A549 (cell line): ENCODE results near the gene ADGRG6. TPM values are rescaled to one million over a fixed set of nuclear protein-coding genes. Genes with fewer than 3 reads are reported as not detected.

Experiments
- ATAC-seq, 2 experiments: fragments of 200-7000 bp in 1 of 2; fragments of >200 bp in 1 of 2; cut with Nextera tagmentation in 1 of 2; cut with Tn5 transposase in 1 of 2; 3 replicates each; pipeline versions ENCODE4 v1.8.0 to v1.9.1; 2018 to 2020; ENCODE audit warnings: mild to moderate bottlenecking in 1 of 2, moderate library complexity in 1 of 2
- CTCF ChIA-PET: fragments of 300-600 bp; sonication (Branson Sonifier 250); formaldehyde crosslinking; extraction: SDS; loops from one replicate; lab custom pipeline; 2021; ENCODE audit warnings: antibody characterized with exemption, inconsistent platforms; lab: Yijun Ruan, JAX
- POLR2A ChIA-PET: fragments of 350-600 bp; formaldehyde crosslinking; extraction: SDS; loops from one replicate; lab custom pipeline; 2021; ENCODE audit warnings: antibody characterized with exemption, inconsistent platforms; lab: Yijun Ruan, JAX
- DNase-seq, 2 experiments: peaks; one replicate each; pipeline versions ENCODE4 v3.0.0 to v3.0.0-alpha.2; 2011 to 2016; ENCODE audit warnings: low read depth in 1 of 2, low spot score in 1 of 2
- FAIRE-seq: peaks from 2 replicates; lab custom pipeline; 2011; peaks lifted over from hg19 to GRCh38; lab: Jason Lieb, UNC
- H3K27ac ChIP-seq, 2 experiments: fragments of >200 bp; sonication (Bioruptor Twin); formaldehyde crosslinking; 3 replicates each; pipeline ENCODE4 v1.5.1; 2016 to 2017
- H3K4me1 ChIP-seq: fragments of >200 bp; sonication (Bioruptor Twin); formaldehyde crosslinking; 3 replicates; pipeline ENCODE4 v1.6.1; 2016
- H3K4me2 ChIP-seq: fragments of >200 bp; sonication (Bioruptor Twin); formaldehyde crosslinking; 3 replicates; pipeline ENCODE4 v1.6.1; 2016
- H3K4me3 ChIP-seq: fragments of >200 bp; sonication (Bioruptor Twin); formaldehyde crosslinking; 3 replicates; pipeline ENCODE4 v1.5.1; 2016
- H3K9me3 ChIP-seq: fragments of >200 bp; sonication (Bioruptor Twin); formaldehyde crosslinking; 3 replicates; pipeline ENCODE4 v1.6.1; 2016
- EHMT2 ChIP-seq: fragments of 200-600 bp; sonication (generic); IDR thresholded peaks from 2 replicates; pipeline ENCODE4 v1.6.1; 2016; ENCODE audit warnings: antibody characterized with exemption, low read depth, mild to moderate bottlenecking, moderate library complexity
- FOSB ChIP-seq: fragments of 250-450 bp; sonication (Bioruptor Pico); IDR thresholded peaks from 2 replicates; pipeline ENCODE4 v1.5.0; 2020; ENCODE audit warnings: mild to moderate bottlenecking, moderate library complexity
- HDAC2 ChIP-seq: fragments of 200-600 bp; sonication (generic); IDR thresholded peaks from 2 replicates; pipeline ENCODE4 v1.6.1; 2016
- HEYL ChIP-seq: fragments of 250-450 bp; sonication (Bioruptor Pico); IDR thresholded peaks from 2 replicates; pipeline ENCODE4 v1.8.0; 2021; ENCODE audit warnings: mild to moderate bottlenecking, moderate library complexity
- HOXA7 ChIP-seq: fragments of 250-450 bp; sonication (Bioruptor Pico); IDR thresholded peaks from 2 replicates; pipeline ENCODE4 v1.5.0; 2020; ENCODE audit warnings: mild to moderate bottlenecking, moderate library complexity
- HOXB13 ChIP-seq: fragments of 250-450 bp; sonication (Bioruptor Pico); IDR thresholded peaks from 2 replicates; pipeline ENCODE4 v1.5.0; 2020; ENCODE audit warnings: low read depth, mild to moderate bottlenecking, moderate library complexity
- HOXB5 ChIP-seq: fragments of 250-450 bp; sonication (Bioruptor Pico); IDR thresholded peaks from 2 replicates; pipeline ENCODE4 v1.5.0; 2020; ENCODE audit warnings: mild to moderate bottlenecking, moderate library complexity
- JUN ChIP-seq, 2 experiments: fragments of >200 bp; sonication (Bioruptor Twin); formaldehyde crosslinking; IDR thresholded peaks; 2 replicates in 1 of 2; 3 replicates in 1 of 2; pipeline ENCODE4 v1.6.1; 2016 to 2017
- KDM5A ChIP-seq: fragments of 200-600 bp; sonication (generic); IDR thresholded peaks from 2 replicates; pipeline ENCODE4 v1.6.1; 2016; ENCODE audit warnings: antibody characterized with exemption, mild to moderate bottlenecking
- NPAS2 ChIP-seq: fragments of 250-450 bp; sonication (Bioruptor Pico); IDR thresholded peaks from 2 replicates; pipeline ENCODE4 v1.8.0; 2022; ENCODE audit warnings: mild to moderate bottlenecking, moderate library complexity, borderline replicate concordance
- PHF8 ChIP-seq: fragments of 200-600 bp; sonication (generic); IDR thresholded peaks from 2 replicates; pipeline ENCODE4 v1.6.1; 2016; ENCODE audit warnings: low read depth, mild to moderate bottlenecking, antibody characterized with exemption, moderate library complexity, borderline replicate concordance
- RCOR1 ChIP-seq: fragments of 150-350 bp; IDR thresholded peaks from 2 replicates; pipeline ENCODE4 v1.6.1; 2014; ENCODE audit warnings: antibody characterized with exemption, low read length, low read depth
- RFX5 ChIP-seq: fragments of 450-650 bp; IDR thresholded peaks from 2 replicates; pipeline ENCODE4 v1.7.1; 2014; ENCODE audit warnings: antibody characterized with exemption, mild to moderate bottlenecking, moderate library complexity
- RNF2 ChIP-seq: fragments of 200-600 bp; sonication (generic); IDR thresholded peaks from 2 replicates; pipeline ENCODE4 v1.6.1; 2016; ENCODE audit warnings: low read depth, mild to moderate bottlenecking, antibody characterized with exemption, moderate library complexity, borderline replicate concordance
- SREBF2 ChIP-seq: fragments of 450-650 bp; IDR thresholded peaks from 2 replicates; pipeline ENCODE4 v1.6.1; 2014; ENCODE audit warnings: mild to moderate bottlenecking, moderate library complexity
- TP53 ChIP-seq: fragments of 250-450 bp; sonication (Bioruptor Pico); IDR thresholded peaks from 2 replicates; pipeline ENCODE4 v1.5.0; 2021; ENCODE audit warnings: mild to moderate bottlenecking, moderate library complexity
- ZNF302 ChIP-seq: fragments of 250-450 bp; sonication (Bioruptor Pico); IDR thresholded peaks from 2 replicates; pipeline ENCODE4 v1.9.0; 2021; ENCODE audit warnings: inconsistent platforms, mild to moderate bottlenecking, moderate library complexity
- WGBS: methylation state at CpG from one replicate; pipeline ENCODE4 v1.1.6; 2017; ENCODE audit errors: missing lambda C conversion rate; 5-methylcytosine and 5-hydroxymethylcytosine counted together
- polyA plus RNA-seq, 4 experiments: library from polyadenylated mRNA; depleted of rRNA in 3 of 4; stranded (reverse); fragments of >200 nt; fragmentation: RNase III in 1 of 4; extraction: RNeasy Plus Mini Kit Qiagen cat#74134 plus additional on column Dnase treatment in 1 of 4; gene quantifications; 2 replicates in 3 of 4; 3 replicates in 1 of 4; pipeline ENCODE4 v1.2.3, GENCODE V29; 2011 to 2017
- TF ChIP-seq, protein P1 (sequence below): IDR thresholded peaks from 2 replicates; pipeline ENCODE4 v1.6.1; 2012; ENCODE audit warnings: low read depth, borderline replicate concordance
- TF ChIP-seq, protein P2 (sequence below): fragments of 200-600 bp; sonication (generic); IDR thresholded peaks from 2 replicates; pipeline ENCODE4 v1.6.1; 2016; ENCODE audit warnings: antibody characterized with exemption, mild to moderate bottlenecking, moderate library complexity
- TF ChIP-seq, protein P3 (sequence below): fragments of 450-650 bp; IDR thresholded peaks from 2 replicates; pipeline ENCODE4 v1.6.1; 2014; ENCODE audit warnings: antibody characterized with exemption
- TF ChIP-seq, protein P4 (sequence below): fragments of >200 bp; sonication (Bioruptor Twin); formaldehyde crosslinking; IDR thresholded peaks from 3 replicates; pipeline ENCODE4 v1.6.1; 2016

ADGRG6 gene
- polyA plus RNA-seq, 2 of the 4 experiments (the other 2 are of a cell fraction): 55.4 to 181 TPM

DNA sequence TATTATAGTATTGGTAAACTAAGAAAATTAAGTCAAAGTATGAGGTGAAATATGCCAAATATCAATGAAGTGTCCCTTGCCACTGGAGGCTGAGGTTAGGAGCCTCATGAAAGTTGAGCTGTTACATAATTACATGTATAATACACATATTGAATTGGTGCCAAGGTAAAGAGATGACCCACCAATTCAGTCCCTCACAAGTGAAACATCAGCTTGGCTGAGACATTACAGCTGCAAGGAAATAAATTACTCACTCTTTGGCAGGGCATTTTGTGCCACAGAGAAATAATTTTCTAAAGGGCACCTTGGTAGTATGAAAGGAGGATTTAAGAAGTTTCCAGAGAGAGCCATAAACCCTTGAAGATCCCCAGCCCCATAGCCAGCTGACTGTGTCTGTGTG lies 127.4 kb downstream of the ADGRG6 start:
- H3K27ac ChIP-seq: no peak overlapping the region
- DNase-seq (no peak), FAIRE-seq (no peak), ATAC-seq (no peak)
- no peak overlapping the region for H3K4me3 ChIP-seq
- TF ChIP-seq FOSB (CRISPR knock-in tag) (no peak), RFX5 (no peak), SREBF2 (no peak)
- no peak overlapping the region for H3K4me2 ChIP-seq
- no peaks in the 10 kb centered on the region for H3K4me1 ChIP-seq
- H3K9me3 ChIP-seq: peaks cover 5% of the 10 kb centered on the region; the same call in 1 of the 3 replicates
- CTCF ChIA-PET: no interaction called here
- POLR2A ChIA-PET: no interaction called here

DNA sequence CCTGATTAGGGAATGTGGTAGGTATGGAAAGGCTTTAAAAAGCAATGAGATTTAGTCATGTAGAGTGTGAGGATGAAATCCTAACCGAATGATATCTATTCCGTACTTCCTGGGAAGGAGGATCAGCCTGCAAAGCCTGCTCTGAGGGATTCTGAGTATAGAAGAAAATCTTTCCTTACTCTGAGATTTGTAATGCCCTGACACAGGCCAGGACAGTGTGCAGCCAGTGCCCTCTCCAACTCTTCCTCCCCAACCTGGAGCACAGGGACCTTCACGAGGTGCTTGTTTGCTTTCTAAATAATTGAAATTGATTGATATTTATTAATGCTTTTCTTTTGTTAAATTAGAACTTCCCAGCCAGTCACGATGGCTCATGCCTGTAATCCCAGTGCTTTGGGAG lies 131.6 kb downstream of the ADGRG6 start:
- no peak overlapping the region for H3K4me2 ChIP-seq
- DNase-seq (no peak), ATAC-seq (no peak), FAIRE-seq (no peak)
- TF ChIP-seq HOXB13: no peak
- TF ChIP-seq HDAC2: no peak
- no peak for TF ChIP-seq RCOR1
- TF ChIP-seq ZNF302 (CRISPR knock-in tag): no peak
- no peak for TF ChIP-seq KDM5A
- no peak for TF ChIP-seq HOXB5 (CRISPR knock-in tag)
- TF ChIP-seq, protein P1, sequence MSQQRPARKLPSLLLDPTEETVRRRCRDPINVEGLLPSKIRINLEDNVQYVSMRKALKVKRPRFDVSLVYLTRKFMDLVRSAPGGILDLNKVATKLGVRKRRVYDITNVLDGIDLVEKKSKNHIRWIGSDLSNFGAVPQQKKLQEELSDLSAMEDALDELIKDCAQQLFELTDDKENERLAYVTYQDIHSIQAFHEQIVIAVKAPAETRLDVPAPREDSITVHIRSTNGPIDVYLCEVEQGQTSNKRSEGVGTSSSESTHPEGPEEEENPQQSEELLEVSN: no peak
- TF ChIP-seq PHF8: no peak
- TF ChIP-seq NPAS2 (CRISPR knock-in tag): no peak
- TF ChIP-seq, protein P2, sequence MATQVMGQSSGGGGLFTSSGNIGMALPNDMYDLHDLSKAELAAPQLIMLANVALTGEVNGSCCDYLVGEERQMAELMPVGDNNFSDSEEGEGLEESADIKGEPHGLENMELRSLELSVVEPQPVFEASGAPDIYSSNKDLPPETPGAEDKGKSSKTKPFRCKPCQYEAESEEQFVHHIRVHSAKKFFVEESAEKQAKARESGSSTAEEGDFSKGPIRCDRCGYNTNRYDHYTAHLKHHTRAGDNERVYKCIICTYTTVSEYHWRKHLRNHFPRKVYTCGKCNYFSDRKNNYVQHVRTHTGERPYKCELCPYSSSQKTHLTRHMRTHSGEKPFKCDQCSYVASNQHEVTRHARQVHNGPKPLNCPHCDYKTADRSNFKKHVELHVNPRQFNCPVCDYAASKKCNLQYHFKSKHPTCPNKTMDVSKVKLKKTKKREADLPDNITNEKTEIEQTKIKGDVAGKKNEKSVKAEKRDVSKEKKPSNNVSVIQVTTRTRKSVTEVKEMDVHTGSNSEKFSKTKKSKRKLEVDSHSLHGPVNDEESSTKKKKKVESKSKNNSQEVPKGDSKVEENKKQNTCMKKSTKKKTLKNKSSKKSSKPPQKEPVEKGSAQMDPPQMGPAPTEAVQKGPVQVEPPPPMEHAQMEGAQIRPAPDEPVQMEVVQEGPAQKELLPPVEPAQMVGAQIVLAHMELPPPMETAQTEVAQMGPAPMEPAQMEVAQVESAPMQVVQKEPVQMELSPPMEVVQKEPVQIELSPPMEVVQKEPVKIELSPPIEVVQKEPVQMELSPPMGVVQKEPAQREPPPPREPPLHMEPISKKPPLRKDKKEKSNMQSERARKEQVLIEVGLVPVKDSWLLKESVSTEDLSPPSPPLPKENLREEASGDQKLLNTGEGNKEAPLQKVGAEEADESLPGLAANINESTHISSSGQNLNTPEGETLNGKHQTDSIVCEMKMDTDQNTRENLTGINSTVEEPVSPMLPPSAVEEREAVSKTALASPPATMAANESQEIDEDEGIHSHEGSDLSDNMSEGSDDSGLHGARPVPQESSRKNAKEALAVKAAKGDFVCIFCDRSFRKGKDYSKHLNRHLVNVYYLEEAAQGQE: no peak
- TF ChIP-seq, protein P3, sequence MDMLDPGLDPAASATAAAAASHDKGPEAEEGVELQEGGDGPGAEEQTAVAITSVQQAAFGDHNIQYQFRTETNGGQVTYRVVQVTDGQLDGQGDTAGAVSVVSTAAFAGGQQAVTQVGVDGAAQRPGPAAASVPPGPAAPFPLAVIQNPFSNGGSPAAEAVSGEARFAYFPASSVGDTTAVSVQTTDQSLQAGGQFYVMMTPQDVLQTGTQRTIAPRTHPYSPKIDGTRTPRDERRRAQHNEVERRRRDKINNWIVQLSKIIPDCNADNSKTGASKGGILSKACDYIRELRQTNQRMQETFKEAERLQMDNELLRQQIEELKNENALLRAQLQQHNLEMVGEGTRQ: no peak
- TF ChIP-seq FOSB (CRISPR knock-in tag): no peak
- no peak for TF ChIP-seq RFX5
- no peak for TF ChIP-seq HEYL (CRISPR knock-in tag)
- TF ChIP-seq, protein P4, sequence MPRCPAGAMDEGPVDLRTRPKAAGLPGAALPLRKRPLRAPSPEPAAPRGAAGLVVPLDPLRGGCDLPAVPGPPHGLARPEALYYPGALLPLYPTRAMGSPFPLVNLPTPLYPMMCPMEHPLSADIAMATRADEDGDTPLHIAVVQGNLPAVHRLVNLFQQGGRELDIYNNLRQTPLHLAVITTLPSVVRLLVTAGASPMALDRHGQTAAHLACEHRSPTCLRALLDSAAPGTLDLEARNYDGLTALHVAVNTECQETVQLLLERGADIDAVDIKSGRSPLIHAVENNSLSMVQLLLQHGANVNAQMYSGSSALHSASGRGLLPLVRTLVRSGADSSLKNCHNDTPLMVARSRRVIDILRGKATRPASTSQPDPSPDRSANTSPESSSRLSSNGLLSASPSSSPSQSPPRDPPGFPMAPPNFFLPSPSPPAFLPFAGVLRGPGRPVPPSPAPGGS: no peak
- TF ChIP-seq JUN (IDR thresholded peaks at IDR 0.05): no peak
- no peak for TF ChIP-seq TP53
- no peak for TF ChIP-seq HOXA7
- TF ChIP-seq RNF2: no peak
- no peak for TF ChIP-seq EHMT2
- H3K27ac ChIP-seq: no peak overlapping the region
- H3K9me3 ChIP-seq: no peaks in the 10 kb centered on the region
- 96% methylated on average over 4 of the region's 4 CpGs for WGBS
- no peaks in the 10 kb centered on the region for H3K4me1 ChIP-seq
- no peak overlapping the region for H3K4me3 ChIP-seq
- CTCF ChIA-PET: no interaction called here
- POLR2A ChIA-PET: no interaction called here
